ENCODE data around the gene FCN2.

The FCN2 gene

GRCh38 chr9:134913713-134914500, 33.3 kb downstream of the FCN2 start:
- Histone ChIP-seq H3K4me3 (ENCODE audit: low read length) (no peak overlapping the region), H3K36me3 (ENCODE audit: control insufficient read depth, insufficient read depth, low read length) (no peaks in the 10 kb centered on the region), H3K27ac (ENCODE audit: low read length) (no peak overlapping the region), H3K4me1 (ENCODE audit: control insufficient read depth, insufficient read depth, low read length) (no peaks in the 10 kb centered on the region), H3K9me3 (ENCODE audit: control insufficient read depth, insufficient read depth, low read length) (no peaks in the 10 kb centered on the region), H3K27me3 (ENCODE audit: control insufficient read depth, insufficient read depth, low read length) (no peaks in the 10 kb centered on the region)
- no peak for DNase-seq (ENCODE audit: low read depth, low spot score)
- WGBS (ENCODE audit: insufficient coverage, insufficient read length), result no CpG with 5 or more reads among the region's 23 CpGs

DNA sequence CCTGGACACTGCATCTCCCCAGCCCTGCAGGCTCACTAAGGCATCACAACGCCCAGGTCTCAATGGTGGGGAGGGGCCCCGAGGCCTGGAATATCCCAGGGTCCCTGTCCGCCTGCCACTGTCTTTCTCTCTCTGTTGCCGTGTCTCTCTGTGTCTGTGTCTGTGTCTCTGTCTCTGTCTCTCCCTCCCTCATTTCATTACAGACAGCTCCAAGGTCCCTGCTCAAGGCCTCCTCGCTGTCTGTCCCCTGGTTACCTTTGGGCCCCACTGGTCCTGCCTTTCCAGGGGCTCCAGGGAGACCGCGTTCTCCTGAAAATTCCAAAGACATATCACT, 33.9 kb downstream of the FCN2 start:
- DNase-seq (ENCODE audit: low read depth, low spot score), result no peak
- WGBS (ENCODE audit: insufficient coverage, insufficient read length), result no CpG with 5 or more reads among the region's 7 CpGs
- Histone ChIP-seq H3K27ac (ENCODE audit: low read length) (no peak overlapping the region), H3K36me3 (ENCODE audit: control insufficient read depth, insufficient read depth, low read length) (no peaks in the 10 kb centered on the region), H3K9me3 (ENCODE audit: control insufficient read depth, insufficient read depth, low read length) (no peaks in the 10 kb centered on the region), H3K27me3 (ENCODE audit: control insufficient read depth, insufficient read depth, low read length) (no peaks in the 10 kb centered on the region), H3K4me3 (ENCODE audit: low read length) (no peak overlapping the region), H3K4me1 (ENCODE audit: control insufficient read depth, insufficient read depth, low read length) (no peaks in the 10 kb centered on the region)

GRCh38 chr9:134915046-134915985, 34.7 kb downstream of the FCN2 start:
- Histone ChIP-seq H3K27me3 (ENCODE audit: control insufficient read depth, insufficient read depth, low read length) (no peaks in the 10 kb centered on the region), H3K27ac (ENCODE audit: low read length) (no peak overlapping the region), H3K4me1 (ENCODE audit: control insufficient read depth, insufficient read depth, low read length) (no peaks in the 10 kb centered on the region), H3K4me3 (ENCODE audit: low read length) (no peak overlapping the region), H3K9me3 (ENCODE audit: control insufficient read depth, insufficient read depth, low read length) (no peaks in the 10 kb centered on the region), H3K36me3 (ENCODE audit: control insufficient read depth, insufficient read depth, low read length) (no peaks in the 10 kb centered on the region)
- DNase-seq (ENCODE audit: low read depth, low spot score), result no peak
- WGBS (ENCODE audit: insufficient coverage, insufficient read length), result no CpG with 5 or more reads among the region's 26 CpGs

- no peaks in the 10 kb centered on the region for H3K4me1 ChIP-seq (ENCODE audit: control insufficient read depth, insufficient read depth, low read length)
- no peaks in the 10 kb centered on the region for H3K27me3 ChIP-seq (ENCODE audit: control insufficient read depth, insufficient read depth, low read length)
- no peak overlapping the region for H3K4me3 ChIP-seq (ENCODE audit: low read length)
- no peaks in the 10 kb centered on the region for H3K36me3 ChIP-seq (ENCODE audit: control insufficient read depth, insufficient read depth, low read length)
- H3K27ac ChIP-seq (ENCODE audit: low read length), result no peak overlapping the region
- no peaks in the 10 kb centered on the region for H3K9me3 ChIP-seq (ENCODE audit: control insufficient read depth, insufficient read depth, low read length)
- WGBS (ENCODE audit: insufficient coverage, insufficient read length), result no CpG with 5 or more reads among the region's 8 CpGs
- no peak for DNase-seq (ENCODE audit: low read depth, low spot score)
Observed at GRCh38 chr9:134916161-134916665, 35.6 kb downstream of the FCN2 start.

DNA sequence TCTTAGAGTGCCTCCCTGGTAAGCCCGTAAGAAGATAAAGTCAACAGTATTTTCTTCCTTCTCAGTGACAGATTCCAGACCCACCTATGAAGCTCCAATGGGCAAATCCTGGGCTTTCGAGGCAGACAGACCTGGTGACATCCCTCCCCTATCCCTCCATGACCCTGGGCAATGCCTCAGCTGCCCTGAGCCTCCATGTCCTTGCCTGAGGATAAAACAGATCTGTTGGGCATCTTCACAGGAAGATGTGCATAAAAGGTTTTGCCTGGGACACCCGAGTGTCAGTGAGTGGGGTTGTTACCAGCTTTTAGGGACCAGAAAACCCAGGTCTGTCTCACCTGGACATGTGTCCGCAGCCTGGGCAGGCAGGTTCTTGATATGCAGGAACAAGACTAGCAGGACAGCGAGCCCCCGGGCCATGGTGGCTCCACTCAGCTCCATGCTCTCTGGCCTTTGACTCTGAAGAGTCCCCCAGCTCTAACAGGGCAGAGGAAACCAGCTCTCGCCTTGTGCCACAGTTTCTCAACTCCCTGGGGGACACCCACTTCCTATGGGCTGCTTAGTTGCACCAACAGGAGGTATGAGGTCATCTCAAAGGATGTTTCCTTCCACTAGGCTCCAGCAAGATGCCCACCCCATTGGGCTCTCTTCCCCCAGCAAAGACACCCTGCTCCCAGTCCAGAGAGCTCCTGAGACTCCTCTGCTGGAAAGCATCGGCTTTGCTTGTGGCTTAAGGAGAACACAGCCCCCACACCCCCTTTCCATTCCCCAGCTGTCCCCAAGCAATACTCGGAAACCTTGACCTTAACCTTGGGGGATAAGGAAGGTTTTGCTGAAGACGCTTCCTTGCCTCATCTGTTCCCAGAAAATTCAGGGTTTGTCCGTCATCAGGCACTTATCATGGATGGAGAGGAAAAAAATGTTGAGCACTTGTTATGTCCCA, 37.1 kb downstream of the FCN2 start, which contains the start of gene FCN1:
TSS of gene FCN1 (minus strand) at position 482 of the 943 bp plus-strand sequence. CDS start at position 441, 41 bp downstream.
- Histone ChIP-seq H3K27me3 (ENCODE audit: control insufficient read depth, insufficient read depth, low read length) (no peaks in the 10 kb centered on the region), H3K27ac (ENCODE audit: low read length) (no peak within 1 kb of the TSS), H3K4me3 (ENCODE audit: low read length) (no peak within 1 kb of the TSS), H3K9me3 (ENCODE audit: control insufficient read depth, insufficient read depth, low read length) (no peaks in the 10 kb centered on the region), H3K36me3 (ENCODE audit: control insufficient read depth, insufficient read depth, low read length) (no peaks in the 10 kb centered on the region), H3K4me1 (ENCODE audit: control insufficient read depth, insufficient read depth, low read length) (no peaks in the 10 kb centered on the region)
- DNase-seq (ENCODE audit: low read depth, low spot score), result no peak
- no CpG with 5 or more reads among the region's 11 CpGs for WGBS (ENCODE audit: insufficient coverage, insufficient read length)

DNA sequence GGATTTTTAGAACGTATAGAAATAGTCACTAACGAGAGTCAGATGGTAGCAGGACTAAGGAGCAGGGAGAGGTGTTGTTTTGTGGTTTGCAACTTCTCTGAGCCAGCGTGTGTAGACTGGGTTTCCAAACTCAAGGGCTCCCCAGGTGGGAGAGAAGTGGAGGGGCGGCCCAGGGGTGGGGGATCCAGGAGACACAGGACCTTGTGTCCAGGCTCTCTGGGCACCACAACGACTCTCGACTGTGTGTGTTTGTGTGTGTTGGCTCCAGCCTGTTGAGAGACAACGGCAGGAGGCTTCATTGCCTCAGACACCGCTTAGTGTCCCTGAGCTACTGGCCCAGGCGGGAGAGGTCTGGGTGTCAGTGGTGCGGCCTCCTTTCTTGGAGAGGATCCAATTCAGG, 38.0 kb downstream of the FCN2 start:
- Histone ChIP-seq H3K4me3 (ENCODE audit: low read length) (no peak overlapping the region), H3K27ac (ENCODE audit: low read length) (no peak overlapping the region), H3K27me3 (ENCODE audit: control insufficient read depth, insufficient read depth, low read length) (no peaks in the 10 kb centered on the region), H3K36me3 (ENCODE audit: control insufficient read depth, insufficient read depth, low read length) (no peaks in the 10 kb centered on the region), H3K9me3 (ENCODE audit: control insufficient read depth, insufficient read depth, low read length) (no peaks in the 10 kb centered on the region), H3K4me1 (ENCODE audit: control insufficient read depth, insufficient read depth, low read length) (no peaks in the 10 kb centered on the region)
- WGBS (ENCODE audit: insufficient coverage, insufficient read length), result no CpG with 5 or more reads among the region's 10 CpGs
- no peak for DNase-seq (ENCODE audit: low read depth, low spot score)

- no peaks in the 10 kb centered on the region for H3K4me1 ChIP-seq (ENCODE audit: control insufficient read depth, insufficient read depth, low read length)
- no peaks in the 10 kb centered on the region for H3K27me3 ChIP-seq (ENCODE audit: control insufficient read depth, insufficient read depth, low read length)
- DNase-seq (ENCODE audit: low read depth, low spot score), result no peak
- H3K4me3 ChIP-seq (ENCODE audit: low read length), result no peak overlapping the region
- H3K9me3 ChIP-seq (ENCODE audit: control insufficient read depth, insufficient read depth, low read length), result no peaks in the 10 kb centered on the region
- WGBS (ENCODE audit: insufficient coverage, insufficient read length), result no CpG with 5 or more reads among the region's 3 CpGs
- no peak overlapping the region for H3K27ac ChIP-seq (ENCODE audit: low read length)
- H3K36me3 ChIP-seq (ENCODE audit: control insufficient read depth, insufficient read depth, low read length), result no peaks in the 10 kb centered on the region
Observed at GRCh38 chr9:134919303-134919702, 38.7 kb downstream of the FCN2 start.

- Histone ChIP-seq H3K27me3 (ENCODE audit: control insufficient read depth, insufficient read depth, low read length) (no peaks in the 10 kb centered on the region), H3K27ac (ENCODE audit: low read length) (no peak overlapping the region), H3K4me1 (ENCODE audit: control insufficient read depth, insufficient read depth, low read length) (no peaks in the 10 kb centered on the region), H3K4me3 (ENCODE audit: low read length) (no peak overlapping the region), H3K36me3 (ENCODE audit: control insufficient read depth, insufficient read depth, low read length) (no peaks in the 10 kb centered on the region), H3K9me3 (ENCODE audit: control insufficient read depth, insufficient read depth, low read length) (no peaks in the 10 kb centered on the region)
- WGBS (ENCODE audit: insufficient coverage, insufficient read length), result no CpG with 5 or more reads among the region's 14 CpGs
- no peak for DNase-seq (ENCODE audit: low read depth, low spot score)
Observed at GRCh38 chr9:134922066-134922931, 41.7 kb downstream of the FCN2 start.

DNA sequence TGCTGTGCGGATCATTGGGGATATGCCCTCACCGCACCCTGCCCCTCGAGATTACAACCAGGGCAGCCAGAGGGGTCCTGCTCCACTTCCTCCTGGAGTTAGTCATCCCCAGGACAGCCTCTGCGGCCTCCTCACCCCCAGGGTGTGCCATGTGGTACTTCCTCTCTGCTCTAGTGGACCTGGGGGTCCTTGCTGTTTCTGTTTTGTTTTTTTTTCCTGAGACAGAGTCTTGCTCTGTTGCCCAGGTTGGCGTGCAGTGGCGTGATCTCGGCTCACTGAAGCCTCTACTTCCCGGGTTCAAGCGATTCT, 42.3 kb downstream of the FCN2 start:
- no peak overlapping the region for H3K4me3 ChIP-seq (ENCODE audit: low read length)
- H3K27me3 ChIP-seq (ENCODE audit: control insufficient read depth, insufficient read depth, low read length), result no peaks in the 10 kb centered on the region
- H3K27ac ChIP-seq (ENCODE audit: low read length), result no peak overlapping the region
- H3K4me1 ChIP-seq (ENCODE audit: control insufficient read depth, insufficient read depth, low read length), result no peaks in the 10 kb centered on the region
- no peaks in the 10 kb centered on the region for H3K9me3 ChIP-seq (ENCODE audit: control insufficient read depth, insufficient read depth, low read length)
- H3K36me3 ChIP-seq (ENCODE audit: control insufficient read depth, insufficient read depth, low read length), result no peaks in the 10 kb centered on the region
- no CpG with 5 or more reads among the region's 9 CpGs for WGBS (ENCODE audit: insufficient coverage, insufficient read length)
- no peak for DNase-seq (ENCODE audit: low read depth, low spot score)

All from iPS DF 6.9 (cell line).